ENCODE results near the gene RIN3. TPM values are rescaled to one million over a fixed set of nuclear protein-coding genes. Genes with fewer than 3 reads are reported as not detected.

RIN3 gene
- total and polyA plus RNA-seq, 10 of the 15 experiments (the other 5 are each of a cell fraction or from before 2014, with no cell fraction given), result 0.91 to 23.3 (median 6.3) TPM

DNA sequence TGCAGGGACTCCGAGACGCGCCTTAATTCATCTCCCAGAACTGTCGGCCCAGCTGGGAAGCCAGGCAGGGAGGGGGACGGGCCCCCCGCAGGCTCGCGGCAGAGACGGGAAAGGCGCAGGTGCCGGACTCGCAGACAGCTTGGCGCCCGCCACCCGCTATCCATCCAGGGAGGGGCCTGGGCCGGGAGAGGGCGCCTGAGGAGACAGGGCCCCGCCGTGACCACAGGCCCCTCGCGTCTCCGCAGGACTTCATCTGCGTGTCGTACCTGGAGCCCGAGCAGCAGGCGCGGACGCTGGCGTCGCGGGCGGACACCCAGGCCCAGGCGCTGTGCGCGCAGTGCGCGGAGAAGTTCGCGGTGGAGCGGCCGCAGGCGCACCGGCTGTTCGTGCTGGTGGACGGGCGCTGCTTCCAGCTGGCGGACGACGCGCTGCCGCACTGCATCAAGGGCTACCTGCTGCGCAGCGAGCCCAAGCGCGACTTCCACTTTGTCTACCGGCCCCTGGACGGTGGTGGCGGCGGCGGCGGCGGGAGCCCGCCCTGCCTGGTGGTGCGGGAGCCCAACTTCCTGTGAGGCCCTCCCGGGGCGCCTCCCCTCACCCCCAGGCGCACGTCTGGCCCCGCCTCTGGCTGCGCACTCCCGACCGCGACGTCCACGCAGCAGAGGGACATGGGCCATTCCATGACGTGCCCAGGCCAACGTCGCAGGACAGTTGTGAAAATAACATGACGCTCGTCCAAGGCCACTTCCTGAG lies 174.3 kb downstream of the RIN3 start:
- H3K9ac ChIP-seq (ENCODE audit: control insufficient read depth, insufficient read depth, low read length), result no peak overlapping the region
- no peak overlapping the region for H2AFZ ChIP-seq (ENCODE audit: control insufficient read depth, low read depth, low read length)
- intact Hi-C loops (cut with micrococcal nuclease; ENCODE audit: unreplicated experiment) (loop anchor here (2.0 to 10.0 kb wide), 2 partner anchors 95 to 363 kb away; partner anchors contain the start of gene SLC24A4), in situ Hi-C loops (cut with MboI) (loop anchor here (25.0 kb wide), 1 partner anchor 551 kb away; no protein-coding TSS in a partner anchor)
- CTCF ChIA-PET, result interaction anchor here (0.6 to 2.3 kb wide), 7 partner anchors 13 to 553 kb away, joined by 3 to 17 read pairs (median 4); no protein-coding TSS in a partner anchor
- FAIRE-seq (no peak), ATAC-seq (no peak), DNase-seq (ENCODE audit: low read depth, low spot score) (no peak)
- no peaks in the 10 kb centered on the region; the same call in 1 of the 2 replicates for H3K4me1 ChIP-seq (ENCODE audit: control insufficient read depth, insufficient read depth, low read length)
- no peak overlapping the region for H3K4me2 ChIP-seq (ENCODE audit: control insufficient read depth, insufficient read depth)
- BruUV-seq (replicated peaks), result no TSS peak
- RAD21 ChIA-PET (ENCODE audit: unreplicated experiment), result interaction anchor here (2.9 kb wide), 1 partner anchor 99 kb away, joined by 13 read pairs; no protein-coding TSS in a partner anchor
- SMC1A ChIA-PET (ENCODE audit: uncharacterized antibody, unreplicated experiment), result no interaction called here
- H3K4me3 ChIP-seq, result no peak overlapping the region
- TF ChIP-seq ZNF24 (IDR thresholded peaks at IDR 0.05) (peak; percentile 46; the same call in 1 of the 2 replicates), FOS (IDR thresholded peaks at IDR 0.05; ENCODE audit: borderline replicate concordance, extremely low read depth, insufficient read length) (no peak), SREBF1 (IDR thresholded peaks at IDR 0.05; ENCODE audit: low read length) (no peak)
- TF ChIP-seq, protein P1, sequence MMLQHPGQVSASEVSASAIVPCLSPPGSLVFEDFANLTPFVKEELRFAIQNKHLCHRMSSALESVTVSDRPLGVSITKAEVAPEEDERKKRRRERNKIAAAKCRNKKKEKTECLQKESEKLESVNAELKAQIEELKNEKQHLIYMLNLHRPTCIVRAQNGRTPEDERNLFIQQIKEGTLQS (IDR thresholded peaks at IDR 0.05; ENCODE audit: borderline replicate concordance, extremely low read depth, low read depth, low read length), result no peak
- H3K36me3 ChIP-seq (ENCODE audit: control insufficient read depth in 2 of 2, insufficient read depth in 2 of 2, low read length in 1 of 2), result peaks cover 0 to 15% of the 10 kb centered on the region in 2 experiments; a peak in 2 of 4 replicates
- no peaks in the 10 kb centered on the region for H3K27me3 ChIP-seq (replicated peaks in 1 of 2; ENCODE audit: control insufficient read depth in 2 of 2, insufficient read depth in 2 of 2, low read length in 1 of 2)
- H3K79me2 ChIP-seq (ENCODE audit: control insufficient read depth, insufficient read depth, low read length), result no peaks in the 10 kb centered on the region
- no peaks in the 10 kb centered on the region for H4K20me1 ChIP-seq (ENCODE audit: control insufficient read depth, insufficient read depth)
- POLR2A ChIA-PET, result no interaction called here
- no peaks in the 10 kb centered on the region for H3K9me3 ChIP-seq (replicated peaks; ENCODE audit: control insufficient read depth, insufficient read depth, low read length)
- WGBS (ENCODE audit: insufficient coverage, insufficient replicate concordance, low lambda C conversion rate, missing lambda C conversion rate), result 96% methylated on average over 66 of the region's 80 CpGs
- no peak overlapping the region for H3K27ac ChIP-seq (ENCODE audit: control insufficient read depth, insufficient read depth)
